CD4-positive, alpha-beta T cell (primary cell): Measurements from ENCODE around the gene LAMP2. TPM values are rescaled to one million over a fixed set of nuclear protein-coding genes. Genes with fewer than 3 reads are reported as not detected.

Experiments
- ATAC-seq: fragments of 200-7000 bp; cut with Tn5 transposase; one replicate; pipeline ENCODE4 v1.10.0; 2022; ENCODE audit warnings: mild to moderate bottlenecking; ENCODE audit not compliant: poor library complexity
- CTCF ChIA-PET: fragments of 350-600 bp; sonication (Branson Sonifier 250); formaldehyde crosslinking; loops from one replicate; lab custom pipeline; 2021; ENCODE audit warnings: antibody characterized with exemption, inconsistent platforms; lab: Charles Lee
- POLR2A ChIA-PET: fragments of 350-600 bp; sonication (Branson Sonifier 250); formaldehyde crosslinking; loops from one replicate; lab custom pipeline; 2021; ENCODE audit warnings: antibody characterized with exemption, inconsistent platforms; lab: Charles Lee
- DNase-seq, 14 experiments: peaks; one replicate each; pipeline ENCODE4 v3.0.0-alpha.2; 2013 to 2020; ENCODE audit warnings: mixed read lengths in 2 of 14
- H3K27ac ChIP-seq, 2 donors: one replicate each; pipeline versions ENCODE4 v1.5.1 to v1.7.0; 2013; ENCODE audit warnings: low read length in 2 of 2, low read depth in 1 of 2, mild to moderate bottlenecking in 1 of 2
- H3K27me3 ChIP-seq, 2 experiments: 1 replicate in 1 of 2; 2 replicates in 1 of 2; pipeline versions ENCODE4 v1.6.1 to v1.7.0; 2013; ENCODE audit warnings: low read length in 2 of 2, control low read depth in 1 of 2, mild to moderate bottlenecking in 1 of 2, moderate library complexity in 1 of 2; ENCODE audit not compliant: insufficient read depth in 2 of 2, control insufficient read depth in 1 of 2
- H3K36me3 ChIP-seq: one replicate; pipeline ENCODE4 v1.6.1; 2013; ENCODE audit warnings: low read length, control low read depth; ENCODE audit not compliant: insufficient read depth
- H3K4me1 ChIP-seq: one replicate; pipeline ENCODE4 v1.6.1; 2013; ENCODE audit warnings: low read length, control low read depth; ENCODE audit not compliant: insufficient read depth
- H3K4me3 ChIP-seq: one replicate; pipeline ENCODE4 v1.5.1; 2013; ENCODE audit warnings: mild to moderate bottlenecking, low read length, moderate library complexity
- H3K9me3 ChIP-seq, 2 experiments: 1 replicate in 1 of 2; 2 replicates in 1 of 2; pipeline versions ENCODE4 v1.6.1 to v1.7.0; 2013; ENCODE audit warnings: low read length in 2 of 2, mild to moderate bottlenecking in 2 of 2, control low read depth in 1 of 2, moderate library complexity in 1 of 2; ENCODE audit not compliant: control insufficient read depth in 1 of 2, insufficient read depth in 1 of 2
- H3K27ac Mint-ChIP-seq: one replicate; pipeline ENCODE4 v1.8.0; 2020; ENCODE audit warnings: mixed read lengths
- H3K27me3 Mint-ChIP-seq: one replicate; pipeline ENCODE4 v1.8.0; 2021; ENCODE audit warnings: mixed read lengths
- H3K36me3 Mint-ChIP-seq: one replicate; pipeline ENCODE4 v1.8.0; 2021; ENCODE audit warnings: low read depth, mixed read lengths
- H3K4me1 Mint-ChIP-seq: one replicate; pipeline ENCODE4 v1.8.0; 2021; ENCODE audit warnings: low read depth, mixed read lengths
- H3K4me3 Mint-ChIP-seq: one replicate; pipeline ENCODE4 v1.8.0; 2020; ENCODE audit warnings: mild to moderate bottlenecking, mixed read lengths
- H3K9me3 Mint-ChIP-seq: one replicate; pipeline ENCODE4 v1.8.0; 2020; ENCODE audit warnings: mixed read lengths
- CTCF ChIP-seq: fragments of 200-600 bp; IDR thresholded peaks from one replicate; pipeline ENCODE4 v1.8.0; 2022; ENCODE audit warnings: antibody characterized with exemption, mild to moderate bottlenecking
- intact Hi-C, 2 experiments: fragments of 100-400 bp; cut with DNase I in 1 of 2; cut with micrococcal nuclease in 1 of 2; formaldehyde crosslinking; loops; one replicate each; pipeline versions ENCODE4 v1.15.1 to v1.9.0; 2023 to 2025; cut with DNase I, micrococcal nuclease
- total RNA-seq, 174 experiments: library from RNA in 2 of 174; stranded (reverse) in 2 of 174; gene quantifications; one replicate each; pipeline ENCODE4 v1.2.3 and lab custom pipeline; 2021 to 2026

Gene LAMP2
- total RNA-seq, 2 experiments from 2014 or later = 13.4 to 15.4 TPM

DNA sequence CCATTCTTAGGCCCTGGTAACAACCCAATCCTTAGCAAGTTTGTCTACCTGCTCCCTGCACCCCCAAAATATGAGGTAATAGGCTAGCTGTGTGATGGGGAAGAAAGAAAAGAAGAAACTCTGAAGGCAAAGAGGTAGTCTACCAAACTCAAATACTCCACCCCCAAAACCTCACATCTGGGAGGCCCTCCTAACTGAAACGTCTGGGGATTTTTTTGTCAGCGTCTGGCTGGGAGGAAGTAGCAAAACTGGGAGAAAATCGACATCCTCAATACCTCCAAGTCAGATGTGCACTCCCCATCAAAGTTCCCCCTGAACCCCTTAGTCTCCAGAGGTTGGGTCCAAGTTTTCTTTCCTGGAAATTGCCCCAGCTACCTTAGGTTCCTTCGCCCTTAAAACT is 1.0 kb downstream of the LAMP2 start:
- Mint-ChIP-seq H3K36me3 (peaks cover 11% of the 10 kb centered on the region), H3K4me3 (peak overlapping the region; percentile 93), H3K27me3 (no peaks in the 10 kb centered on the region), H3K9me3 (no peaks in the 10 kb centered on the region), H3K27ac (peak overlapping the region; percentile 88), H3K4me1 (peaks cover 47% of the 10 kb centered on the region)
- H3K27ac ChIP-seq = no peak overlapping the region
- POLR2A ChIA-PET = interaction anchor here (1.5 to 1.8 kb wide), 3 partner anchors 9 to 49 kb away, joined by 3 to 8 read pairs (median 6); no protein-coding TSS in a partner anchor
- H3K27me3 ChIP-seq = no peaks in the 10 kb centered on the region
- H3K4me1 ChIP-seq = peaks cover 20% of the 10 kb centered on the region
- CTCF ChIA-PET = interaction anchor here (1.3 to 2.0 kb wide), 2 partner anchors 18 to 159 kb away, joined by 3 to 5 read pairs; no protein-coding TSS in a partner anchor
- intact Hi-C loops = loop anchor here in 1 of 2 experiments (2.0 to 5.0 kb wide), 2 partner anchors 17 to 221 kb away; no protein-coding TSS in a partner anchor
- no peak for TF ChIP-seq CTCF
- ATAC-seq = no peak
- H3K36me3 ChIP-seq = no peaks in the 10 kb centered on the region
- H3K4me3 ChIP-seq = peak overlapping the region; percentile 82
- H3K9me3 ChIP-seq = no peaks in the 10 kb centered on the region
- DNase-seq = peak in 1 of 14 experiments; percentile 18

DNA sequence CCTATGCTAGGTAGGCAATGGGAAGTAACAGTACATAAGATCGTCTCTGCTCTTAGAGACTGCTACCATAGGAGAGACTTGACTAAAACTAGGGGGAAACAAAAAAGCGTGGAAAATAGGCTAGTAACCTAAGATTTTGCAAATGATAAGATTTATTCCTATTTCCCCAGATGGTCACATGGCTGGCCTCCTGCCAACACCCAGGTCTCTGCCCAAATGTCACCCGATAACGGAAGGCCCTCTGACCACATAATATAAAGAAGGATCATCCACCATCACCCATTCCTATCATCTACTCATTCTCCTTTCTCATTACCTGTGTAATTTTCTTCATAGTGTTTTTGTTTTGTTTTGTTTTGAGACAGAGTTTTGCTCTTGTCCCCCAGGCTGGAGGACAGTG is 4.7 kb downstream of the LAMP2 start:
- POLR2A ChIA-PET = no interaction called here
- Mint-ChIP-seq H3K27me3 (no peaks in the 10 kb centered on the region), H3K36me3 (peaks cover 11% of the 10 kb centered on the region), H3K4me3 (no peak overlapping the region), H3K27ac (no peak overlapping the region), H3K9me3 (no peaks in the 10 kb centered on the region), H3K4me1 (peaks cover 72% of the 10 kb centered on the region)
- H3K9me3 ChIP-seq = no peaks in the 10 kb centered on the region
- H3K4me3 ChIP-seq = no peak overlapping the region
- no peak for DNase-seq
- peaks cover 21% of the 10 kb centered on the region for H3K4me1 ChIP-seq
- no peak overlapping the region for H3K27ac ChIP-seq
- ATAC-seq = no peak
- intact Hi-C loops = no loop called here
- no peaks in the 10 kb centered on the region for H3K36me3 ChIP-seq
- CTCF ChIA-PET = interaction anchor here (1.1 kb wide), 1 partner anchor 76 kb away, joined by 3 read pairs; no protein-coding TSS in a partner anchor
- no peaks in the 10 kb centered on the region for H3K27me3 ChIP-seq
- no peak for TF ChIP-seq CTCF

- ATAC-seq = no peak
- H3K9me3 ChIP-seq = no peaks in the 10 kb centered on the region
- no peak for TF ChIP-seq CTCF
- Mint-ChIP-seq H3K4me1 (peaks cover 73% of the 10 kb centered on the region), H3K9me3 (no peaks in the 10 kb centered on the region), H3K27me3 (no peaks in the 10 kb centered on the region), H3K4me3 (no peak overlapping the region), H3K36me3 (peaks cover 1% of the 10 kb centered on the region), H3K27ac (no peak overlapping the region)
- DNase-seq = peak in 1 of 14 experiments; percentile 8
- ChIA-PET POLR2A (interaction anchor here (0.6 kb wide), 1 partner anchor 23 kb away, joined by 3 read pairs; no protein-coding TSS in a partner anchor), CTCF (interaction anchor here (1.5 to 1.6 kb wide), 2 partner anchors 12 to 23 kb away, joined by 4 read pairs; no protein-coding TSS in a partner anchor)
- no peaks in the 10 kb centered on the region for H3K27me3 ChIP-seq
- no peak overlapping the region for H3K27ac ChIP-seq
- no peak overlapping the region for H3K4me3 ChIP-seq
- intact Hi-C loops = no loop called here
- peaks cover 23% of the 10 kb centered on the region for H3K4me1 ChIP-seq
- H3K36me3 ChIP-seq = no peaks in the 10 kb centered on the region
Measured at GRCh38 chrX:120463241-120463640, 5.9 kb downstream of the LAMP2 start.
